K562 (cell line): ENCODE measurements around the gene CD164L2. TPM values are rescaled to one million over a fixed set of nuclear protein-coding genes. Genes with fewer than 3 reads are reported as not detected.

Experiments used
- CBFB ChIP-seq: sonication (generic); formaldehyde crosslinking; IDR thresholded peaks from 2 replicates; pipeline ENCODE4 v1.4.0; 2020; ENCODE audit warnings: mild to moderate bottlenecking, missing genetic modification reagents
- CTCF ChIP-seq, 3 experiments: IDR thresholded peaks in 2 of 3; conservative IDR thresholded peaks in 1 of 3; 2 replicates each; pipeline ENCODE4 v1.5.1; 2011 to 2012; ENCODE audit warnings: low read length in 3 of 3, mild to moderate bottlenecking in 3 of 3, control low read depth in 2 of 3, improper control_type of control experiment in 1 of 3, inconsistent platforms in 1 of 3, low read depth in 1 of 3, mixed read lengths in 1 of 3, moderate library complexity in 1 of 3; ENCODE audit not compliant: insufficient read depth in 2 of 3
- E2F3 ChIP-seq: fragments of 250-450 bp; sonication (Bioruptor Pico); IDR thresholded peaks from 2 replicates; pipeline ENCODE4 v1.4.0; 2020; ENCODE audit warnings: mild to moderate bottlenecking
- E2F6 ChIP-seq, 2 experiments: IDR thresholded peaks; 2 replicates each; pipeline ENCODE4 v1.6.1; 2011; ENCODE audit warnings: borderline replicate concordance in 1 of 2, control low read depth in 1 of 2, low read depth in 1 of 2, low read length in 1 of 2, mild to moderate bottlenecking in 1 of 2, mixed read lengths in 1 of 2, moderate library complexity in 1 of 2; ENCODE audit not compliant: insufficient read depth in 1 of 2, insufficient read length in 1 of 2, poor library complexity in 1 of 2, severe bottlenecking in 1 of 2; ENCODE audit errors: extremely low read depth in 1 of 2
- ELK1 ChIP-seq: sonication (generic); formaldehyde crosslinking; IDR thresholded peaks from 2 replicates; pipeline ENCODE4 v1.8.1; 2022; ENCODE audit warnings: missing genetic modification reagents
- GTF2E2 ChIP-seq: fragments of 200-800 bp; sonication (Bioruptor generic); IDR thresholded peaks from 2 replicates; pipeline ENCODE4 v1.6.1; 2016; ENCODE audit warnings: missing genetic modification characterization, missing compliant biosample characterization
- HDAC8 ChIP-seq: fragments of 450-650 bp; IDR thresholded peaks from 2 replicates; pipeline ENCODE4 v1.6.1; 2016; ENCODE audit warnings: mild to moderate bottlenecking, missing genetic modification characterization, moderate library complexity, missing compliant biosample characterization
- MEF2D ChIP-seq: conservative IDR thresholded peaks from 2 replicates; pipeline ENCODE4 v1.6.1; 2016; ENCODE audit warnings: low read depth, missing genetic modification characterization, missing compliant biosample characterization
- NCOR1 ChIP-seq: fragments of 450-650 bp; IDR thresholded peaks from 2 replicates; pipeline ENCODE4 v1.6.1; 2016; ENCODE audit warnings: mild to moderate bottlenecking, moderate library complexity
- OTX1 ChIP-seq: fragments of 450-650 bp; formaldehyde crosslinking; IDR thresholded peaks from 2 replicates; pipeline ENCODE4 v1.4.0; 2022; ENCODE audit warnings: mild to moderate bottlenecking
- PHF20 ChIP-seq: fragments of 450-650 bp; IDR thresholded peaks from 2 replicates; pipeline ENCODE4 v1.6.1; 2018; ENCODE audit not compliant: partially characterized antibody
- POU5F1 ChIP-seq: fragments of 150-350 bp; IDR thresholded peaks from 2 replicates; pipeline ENCODE4 v1.6.1; 2014; ENCODE audit warnings: borderline replicate concordance, low read length, low read depth, mild to moderate bottlenecking; ENCODE audit not compliant: partially characterized antibody
- XRCC3 ChIP-seq: fragments of 450-650 bp; IDR thresholded peaks from 2 replicates; pipeline ENCODE4 v1.6.1; 2017; ENCODE audit warnings: mild to moderate bottlenecking, moderate library complexity
- ZFP36 ChIP-seq: fragments of 150-350 bp; IDR thresholded peaks from 2 replicates; pipeline ENCODE4 v1.6.1; 2018; ENCODE audit warnings: low read length, low read depth; ENCODE audit not compliant: partially characterized antibody
- ZNF239 ChIP-seq: fragments of 250-450 bp; sonication (Bioruptor Pico); IDR thresholded peaks from 2 replicates; pipeline ENCODE4 v1.4.0; 2020; ENCODE audit warnings: mild to moderate bottlenecking
- ZNF253 ChIP-seq: fragments of 250-450 bp; sonication (Bioruptor Pico); conservative IDR thresholded peaks from 2 replicates; pipeline ENCODE4 v1.6.1; 2021; ENCODE audit warnings: mild to moderate bottlenecking
- ZNF282 ChIP-seq: sonication (generic); formaldehyde crosslinking; IDR thresholded peaks from 2 replicates; pipeline ENCODE4 v1.8.1; 2023; ENCODE audit warnings: missing genetic modification reagents
- polyA plus RNA-seq, 8 experiments: library from polyadenylated mRNA; depleted of rRNA in 4 of 8; stranded (reverse) in 5 of 8; unstranded in 3 of 8; fragments of >200 nt; fragmentation: Nextera tagmentation in 2 of 8; fragmentation: Illumina TruSeq in 1 of 8; extraction: Ambion mirVana in 2 of 8; extraction: Trizol in 1 of 8; gene quantifications; 2 replicates each; pipeline versions ENCODE4 v1.2.1 to v1.2.3, GENCODE V29; 2011 to 2014; ENCODE audit warnings: inconsistent platforms in 1 of 8, missing spikeins in 1 of 8
- total RNA-seq, 7 experiments: library from RNA; depleted of rRNA in 6 of 7; stranded (reverse); fragments of >200 nt in 6 of 7; fragmentation: Illumina TruSeq in 2 of 7; extraction: Trizol in 2 of 7; gene quantifications; 2 replicates each; pipeline versions ENCODE4 v1.2.1 to v1.2.3, GENCODE V29; 2011 to 2021; ENCODE audit warnings: low replicate concordance in 1 of 7
- TF ChIP-seq, protein P1 (sequence below): fragments of 450-650 bp; formaldehyde crosslinking; conservative IDR thresholded peaks from 2 replicates; pipeline ENCODE4 v1.4.0; 2022; ENCODE audit warnings: mild to moderate bottlenecking, missing genetic modification characterization
- TF ChIP-seq, protein P2 (sequence below): sonication (generic); formaldehyde crosslinking; IDR thresholded peaks from 2 replicates; pipeline ENCODE4 v1.8.0; 2022; ENCODE audit warnings: missing genetic modification reagents, mild to moderate bottlenecking, borderline replicate concordance
- TF ChIP-seq, protein P3 (sequence below), 2 experiments: fragments of 450-650 bp in 1 of 2; sonication (generic) in 1 of 2; formaldehyde crosslinking; conservative IDR thresholded peaks; 2 replicates each; pipeline versions ENCODE4 v1.4.0 to v1.8.1; 2020 to 2022; ENCODE audit warnings: mild to moderate bottlenecking in 1 of 2, missing genetic modification reagents in 1 of 2

The CD164L2 gene
- total and polyA plus RNA-seq, 9 of the 15 experiments (the other 6 are each of a cell fraction or from before 2014, with no cell fraction given) = 0.08 to 0.92 (median 0.38) TPM; not detected in 1

- TF ChIP-seq ZNF253 (CRISPR knock-in tag) (no peak), OTX1 (no peak), XRCC3 (no peak), CBFB (no peak), NCOR1 (no peak), ELK1 (CRISPR knock-in tag) (no peak), ZFP36 (no peak), PHF20 (no peak), E2F6 (IDR thresholded peaks at IDR 0.05; ENCODE audit: borderline replicate concordance in 1 of 2, extremely low read depth in 1 of 2, insufficient read depth in 1 of 2, insufficient read length in 1 of 2, low read depth in 1 of 2, low read length in 1 of 2, poor library complexity in 1 of 2, severe bottlenecking in 1 of 2) (peak in 1 of 2 experiments; percentile 33), POU5F1 (no peak), E2F3 (CRISPR knock-in tag) (no peak), HDAC8 (tag) (peak; percentile 51; the same call in 1 of the 2 replicates), ZNF239 (no peak), CTCF (IDR thresholded peaks at IDR 0.05 in 2 of 3, conservative IDR thresholded peaks at IDR 0.05 in 1 of 3; ENCODE audit: insufficient read depth in 2 of 3, low read depth in 1 of 3, low read length in 3 of 3) (peak; percentile 95 to 98 (median 96)), GTF2E2 (no peak), MEF2D (tag) (no peak), ZNF282 (CRISPR knock-in tag) (no peak)
- TF ChIP-seq, protein P1, sequence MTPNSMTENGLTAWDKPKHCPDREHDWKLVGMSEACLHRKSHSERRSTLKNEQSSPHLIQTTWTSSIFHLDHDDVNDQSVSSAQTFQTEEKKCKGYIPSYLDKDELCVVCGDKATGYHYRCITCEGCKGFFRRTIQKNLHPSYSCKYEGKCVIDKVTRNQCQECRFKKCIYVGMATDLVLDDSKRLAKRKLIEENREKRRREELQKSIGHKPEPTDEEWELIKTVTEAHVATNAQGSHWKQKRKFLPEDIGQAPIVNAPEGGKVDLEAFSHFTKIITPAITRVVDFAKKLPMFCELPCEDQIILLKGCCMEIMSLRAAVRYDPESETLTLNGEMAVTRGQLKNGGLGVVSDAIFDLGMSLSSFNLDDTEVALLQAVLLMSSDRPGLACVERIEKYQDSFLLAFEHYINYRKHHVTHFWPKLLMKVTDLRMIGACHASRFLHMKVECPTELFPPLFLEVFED = no peak
- TF ChIP-seq, protein P2, sequence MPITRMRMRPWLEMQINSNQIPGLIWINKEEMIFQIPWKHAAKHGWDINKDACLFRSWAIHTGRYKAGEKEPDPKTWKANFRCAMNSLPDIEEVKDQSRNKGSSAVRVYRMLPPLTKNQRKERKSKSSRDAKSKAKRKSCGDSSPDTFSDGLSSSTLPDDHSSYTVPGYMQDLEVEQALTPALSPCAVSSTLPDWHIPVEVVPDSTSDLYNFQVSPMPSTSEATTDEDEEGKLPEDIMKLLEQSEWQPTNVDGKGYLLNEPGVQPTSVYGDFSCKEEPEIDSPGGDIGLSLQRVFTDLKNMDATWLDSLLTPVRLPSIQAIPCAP = no peak
- TF ChIP-seq, protein P3, sequence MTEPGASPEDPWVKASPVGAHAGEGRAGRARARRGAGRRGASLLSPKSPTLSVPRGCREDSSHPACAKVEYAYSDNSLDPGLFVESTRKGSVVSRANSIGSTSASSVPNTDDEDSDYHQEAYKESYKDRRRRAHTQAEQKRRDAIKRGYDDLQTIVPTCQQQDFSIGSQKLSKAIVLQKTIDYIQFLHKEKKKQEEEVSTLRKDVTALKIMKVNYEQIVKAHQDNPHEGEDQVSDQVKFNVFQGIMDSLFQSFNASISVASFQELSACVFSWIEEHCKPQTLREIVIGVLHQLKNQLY (CRISPR knock-in tag; conservative IDR thresholded peaks at IDR 0.05) = no peak
These were observed 25.7 kb downstream of the CD164L2 start (continued) for GRCh38 chr1:27357281-27358037.
